GM12891 (cell line): ENCODE results near the gene IFT81.
A peak's percentile ranks its signal among the peaks of the same experiment; 100 is the strongest.

Experiments
- DNase-seq: peaks from one replicate; pipeline ENCODE4 v3.0.0; 2011; ENCODE audit warnings: low spot score; ENCODE audit not compliant: insufficient read length
- FAIRE-seq: peaks from 2 replicates; lab custom pipeline; 2011; peaks lifted over from hg19 to GRCh38; lab: Jason Lieb, UNC
- PAX5 ChIP-seq: IDR thresholded peaks from 2 replicates; pipeline ENCODE4 v1.6.1; 2011; ENCODE audit warnings: low read length, moderate library complexity, mild to moderate bottlenecking; ENCODE audit not compliant: insufficient read depth, severe bottlenecking
- POLR2A ChIP-seq: IDR thresholded peaks from 2 replicates; pipeline ENCODE4 v1.6.1; 2011; ENCODE audit warnings: low read depth, low read length, control low read depth
- POLR2AphosphoS5 ChIP-seq: IDR thresholded peaks from 2 replicates; pipeline ENCODE4 v1.6.1; 2011; ENCODE audit warnings: low read depth, low read length, control low read depth
- POU2F2 ChIP-seq: IDR thresholded peaks from 2 replicates; pipeline ENCODE4 v1.6.1; 2011; ENCODE audit warnings: low read depth, mild to moderate bottlenecking, control low read depth, low read length, moderate library complexity
- SPI1 ChIP-seq: IDR thresholded peaks from 2 replicates; pipeline ENCODE4 v1.6.1; 2011; ENCODE audit warnings: low read depth, low read length, control low read depth
- TAF1 ChIP-seq: IDR thresholded peaks from 2 replicates; pipeline ENCODE4 v1.6.1; 2011; ENCODE audit warnings: low read depth, low read length, control low read depth

The IFT81 gene

GRCh38 chr12:110174373-110174996 lies 50.3 kb downstream of the IFT81 start:
- DNase-seq (no peak), FAIRE-seq (no peak)
- no peak for TF ChIP-seq SPI1
- no peak for TF ChIP-seq POLR2AphosphoS5
- TF ChIP-seq POU2F2, result no peak
- no peak for TF ChIP-seq PAX5
- no peak for TF ChIP-seq TAF1
- no peak for TF ChIP-seq POLR2A

DNA sequence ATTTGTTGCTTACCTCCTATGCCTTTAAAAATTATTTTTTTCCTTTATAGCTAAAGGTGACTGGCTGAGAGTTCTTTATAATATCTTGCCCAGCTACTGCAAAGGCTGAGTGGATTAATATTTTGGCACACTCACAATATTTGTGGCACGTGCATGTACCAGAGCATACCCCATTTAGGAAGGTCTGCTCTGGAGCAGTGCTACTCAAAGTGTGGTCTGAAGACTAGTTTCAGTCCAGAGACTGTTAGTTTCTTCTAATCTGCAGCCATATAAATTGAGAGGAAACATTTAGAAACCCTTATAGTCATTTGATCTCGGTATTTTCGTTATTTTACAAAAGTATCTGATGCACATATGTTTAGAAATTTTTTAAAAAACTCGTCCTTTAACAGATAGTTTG lies 51.0 kb downstream of the IFT81 start:
- TF ChIP-seq PAX5 (no peak), POLR2A (no peak), SPI1 (no peak), POLR2AphosphoS5 (no peak), TAF1 (no peak), POU2F2 (no peak)
- FAIRE-seq (no peak), DNase-seq (no peak)

DNA sequence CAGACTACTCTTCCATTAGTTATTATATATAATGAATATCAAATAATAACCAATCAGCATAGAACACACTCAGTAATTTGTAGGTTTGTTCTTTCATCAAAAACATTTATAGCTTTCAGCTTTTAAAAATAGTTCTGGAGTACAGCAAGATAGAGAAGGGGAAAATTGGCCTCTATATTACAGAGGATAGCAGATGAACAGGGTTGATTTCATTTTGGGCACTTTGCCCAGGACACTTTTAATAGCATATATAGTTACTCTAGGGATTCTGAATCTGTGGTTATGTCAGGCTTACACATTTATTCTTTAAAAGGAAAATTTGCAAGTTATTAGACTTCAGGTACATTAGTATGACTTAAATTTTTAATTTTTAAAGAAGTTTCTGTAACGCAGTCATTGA lies 52.6 kb downstream of the IFT81 start:
- DNase-seq (no peak), FAIRE-seq (no peak)
- TF ChIP-seq PAX5 (no peak), POU2F2 (no peak), POLR2AphosphoS5 (no peak), POLR2A (no peak), TAF1 (no peak), SPI1 (no peak)

- no peak for FAIRE-seq
- no peak for DNase-seq
- TF ChIP-seq POLR2AphosphoS5 (no peak), TAF1 (no peak), PAX5 (no peak), POLR2A (no peak), POU2F2 (no peak), SPI1 (no peak)
Observed at GRCh38 chr12:110179291-110179690, 55.1 kb downstream of the IFT81 start.

- no peak for TF ChIP-seq PAX5
- no peak for TF ChIP-seq TAF1
- TF ChIP-seq POLR2AphosphoS5, result no peak
- TF ChIP-seq SPI1, result no peak
- TF ChIP-seq POLR2A, result no peak
- no peak for TF ChIP-seq POU2F2
- DNase-seq, result no peak
- FAIRE-seq, result no peak
Observed at GRCh38 chr12:110180591-110181005, 56.4 kb downstream of the IFT81 start.

DNA sequence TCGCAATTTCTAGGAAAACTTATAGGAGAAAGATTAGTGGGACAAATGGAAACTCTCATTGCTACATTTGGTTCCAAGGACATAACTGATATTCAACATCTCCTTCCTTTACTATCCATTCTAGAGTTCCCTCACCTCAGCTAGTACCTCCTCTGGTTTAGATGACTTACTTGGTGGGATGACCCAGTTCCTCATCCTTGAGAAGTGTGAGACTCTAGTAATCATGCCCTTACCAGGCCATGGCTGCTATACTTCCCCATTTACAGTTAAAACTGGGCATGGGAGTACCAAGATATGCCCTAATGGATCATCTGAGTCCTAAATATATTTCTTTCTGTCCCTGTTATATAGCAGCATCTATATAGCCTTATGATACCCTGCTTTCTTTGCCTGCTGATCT lies 58.1 kb downstream of the IFT81 start:
- no peak for TF ChIP-seq SPI1
- TF ChIP-seq POLR2A, result no peak
- no peak for TF ChIP-seq POLR2AphosphoS5
- no peak for TF ChIP-seq PAX5
- TF ChIP-seq TAF1, result no peak
- TF ChIP-seq POU2F2, result no peak
- DNase-seq (no peak), FAIRE-seq (no peak)

- FAIRE-seq (no peak), DNase-seq (no peak)
- no peak for TF ChIP-seq TAF1
Observed at GRCh38 chr12:110183386-110183785, 59.2 kb downstream of the IFT81 start.

GRCh38 chr12:110185626-110186025 lies 61.5 kb downstream of the IFT81 start:
- FAIRE-seq, result no peak
- no peak for DNase-seq
- TF ChIP-seq POLR2AphosphoS5, result no peak
- TF ChIP-seq POLR2A, result no peak
- no peak for TF ChIP-seq POU2F2
- TF ChIP-seq TAF1, result no peak
- no peak for TF ChIP-seq SPI1

GRCh38 chr12:110186059-110186458 lies 61.9 kb downstream of the IFT81 start:
- TF ChIP-seq POLR2A, result no peak
- TF ChIP-seq TAF1, result no peak
- no peak for TF ChIP-seq SPI1
- no peak for TF ChIP-seq POLR2AphosphoS5
- DNase-seq (no peak), FAIRE-seq (no peak)

DNA sequence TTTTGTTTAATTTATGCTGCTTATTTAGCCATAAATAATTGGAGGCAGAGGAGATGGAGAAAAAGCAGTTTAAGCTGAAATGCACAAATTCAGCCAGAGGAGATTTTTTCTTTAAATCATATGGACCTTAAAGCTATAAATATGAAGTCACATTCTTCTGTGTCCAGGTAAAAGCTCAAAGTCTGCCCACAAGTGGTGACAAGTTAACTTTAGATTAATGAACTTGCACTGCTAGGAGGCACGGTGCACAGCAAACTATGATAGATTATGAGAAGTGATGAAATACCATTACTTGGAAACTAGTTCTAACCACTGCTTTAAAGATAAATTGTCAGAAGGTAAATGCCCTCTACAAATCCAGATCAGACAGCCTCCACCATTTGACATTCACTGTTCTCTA lies 69.0 kb downstream of the IFT81 start:
- FAIRE-seq (peak; percentile 52), DNase-seq (no peak)
- no peak for TF ChIP-seq POU2F2

GRCh38 chr12:110197003-110197402 lies 72.8 kb downstream of the IFT81 start:
- FAIRE-seq (no peak), DNase-seq (no peak)
- TF ChIP-seq POLR2AphosphoS5 (no peak), POU2F2 (no peak), PAX5 (no peak), SPI1 (no peak), TAF1 (no peak), POLR2A (no peak)
